ENCODE results near the gene APLNR.
"Not testable (repeated sequence)": the region's sequence is repeated elsewhere in the genome, so short reads cannot be mapped to it uniquely, and the experiment has no call there.

APLNR gene

DNA sequence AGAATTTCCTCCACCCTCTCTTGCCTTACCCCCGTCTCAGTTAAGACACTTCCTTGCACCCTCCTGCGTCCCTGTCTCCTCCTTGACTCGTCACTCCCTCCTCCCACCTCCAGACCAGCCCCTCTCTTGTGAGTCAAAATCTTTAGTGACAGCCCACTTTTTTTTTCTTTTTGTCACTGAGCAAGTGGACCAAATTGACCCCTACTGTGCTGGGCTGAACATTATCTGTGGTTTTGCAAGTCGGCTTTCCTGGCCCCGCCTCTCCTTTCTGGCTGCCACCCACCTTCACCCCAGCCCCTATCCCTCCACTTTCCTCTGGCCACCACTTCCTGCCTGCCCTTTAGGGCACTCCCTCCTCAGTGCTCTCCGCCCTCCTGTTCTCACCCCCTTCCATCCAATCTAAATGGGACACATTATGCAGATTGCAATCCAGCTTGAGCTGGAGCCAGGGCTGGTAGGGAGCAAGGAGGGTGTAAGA lies at the start of gene APLNR:
TSS of gene APLNR (minus strand) at position 47 of the 478 bp plus-strand sequence. CDS start 246 bp downstream, outside the sequence.
- DNase-seq, result no peak

DNA sequence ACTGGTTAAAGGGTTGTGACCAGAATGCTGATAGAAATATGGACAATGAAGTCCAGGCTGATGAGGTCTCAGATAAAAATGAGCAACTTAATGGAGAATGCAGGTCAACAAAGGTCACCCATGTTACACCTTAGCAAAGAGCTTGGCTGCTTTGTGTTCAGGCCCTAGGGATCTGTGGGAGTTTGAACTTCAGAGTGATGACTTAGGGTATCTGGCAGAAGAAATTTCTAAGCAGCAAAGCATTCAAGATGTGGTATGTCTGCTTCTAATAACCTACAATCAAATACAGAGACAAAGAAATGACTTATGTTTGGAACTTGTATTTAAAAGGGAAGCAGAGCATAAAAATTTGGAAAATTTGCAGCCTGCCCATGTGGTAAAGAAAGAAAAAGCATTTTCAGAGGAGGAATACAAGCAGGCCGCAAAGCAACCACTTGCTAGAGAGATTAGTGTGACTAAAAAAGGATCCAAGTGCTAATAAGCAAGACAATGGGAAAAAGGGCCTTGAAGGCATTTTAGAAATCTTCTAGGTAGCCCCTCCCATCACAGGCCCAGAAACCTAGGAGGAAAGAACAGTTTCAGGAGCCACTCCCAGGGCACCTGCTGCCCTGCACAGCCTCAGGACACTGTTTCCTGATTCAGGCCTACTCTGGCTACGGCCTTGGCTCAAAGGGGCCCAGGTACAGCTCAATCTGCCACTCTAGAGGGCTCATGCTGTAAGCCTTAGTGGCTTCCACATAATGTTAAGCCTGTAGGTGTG lies 46.4 kb upstream of the APLNR start:
- no peak for DNase-seq

DNA sequence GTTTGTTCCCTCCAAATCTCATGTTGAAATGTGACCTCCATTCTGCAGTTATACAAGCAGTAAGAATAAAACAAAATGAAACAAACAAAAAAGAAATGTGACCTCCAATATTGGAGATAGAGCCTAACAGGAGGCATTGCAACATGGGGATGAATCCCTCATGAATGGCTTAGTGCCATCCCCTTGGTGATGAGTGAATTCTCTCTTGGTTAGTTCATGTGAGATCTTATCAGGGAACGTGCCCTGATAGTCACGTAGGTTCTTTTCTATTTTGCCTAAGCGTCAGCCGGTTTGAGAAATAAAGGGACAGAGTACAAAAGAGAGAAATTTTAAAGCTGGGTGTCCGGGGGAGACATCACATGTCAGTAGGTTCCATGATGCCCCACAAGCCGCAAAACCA lies 44.5 kb upstream of the APLNR start:
- not testable (repeated sequence) for DNase-seq

DNA sequence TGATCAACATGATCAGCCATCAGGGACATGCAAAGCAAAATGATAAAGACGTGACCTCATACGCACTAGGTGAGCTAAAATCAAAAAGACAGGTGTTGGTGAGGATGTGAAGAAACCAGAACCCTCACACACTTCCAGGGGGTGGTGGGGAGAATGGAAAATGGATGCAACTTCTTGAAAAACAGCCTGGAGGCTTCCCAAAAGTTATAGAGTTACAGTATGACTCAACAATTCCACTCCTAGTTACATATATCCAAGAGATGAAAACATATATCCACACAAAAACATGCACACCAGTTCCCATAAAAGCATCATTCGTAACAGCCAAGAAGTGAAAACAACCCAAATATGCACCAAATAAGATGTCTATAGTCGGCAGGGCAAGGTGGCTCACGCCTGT lies 42.1 kb upstream of the APLNR start:
- DNase-seq, result no peak

DNA sequence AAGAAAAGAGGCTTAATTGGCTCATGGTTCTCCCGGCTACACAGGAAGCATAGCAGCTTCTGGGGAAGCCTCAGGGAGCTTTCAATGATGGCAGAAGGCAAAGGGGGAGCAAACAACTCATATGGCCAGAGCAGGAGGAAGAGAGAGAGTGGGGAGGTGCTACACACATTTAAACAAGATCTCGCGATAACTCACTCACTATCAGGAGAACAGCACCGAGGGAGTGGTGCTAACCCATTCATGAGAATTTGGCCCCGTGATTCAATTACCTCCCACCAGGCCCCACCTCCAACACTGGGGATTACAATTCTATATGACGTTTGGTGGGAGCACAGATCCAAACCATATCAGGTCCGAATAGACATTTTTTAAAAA lies 41.7 kb upstream of the APLNR start:
- no peak for DNase-seq

DNA sequence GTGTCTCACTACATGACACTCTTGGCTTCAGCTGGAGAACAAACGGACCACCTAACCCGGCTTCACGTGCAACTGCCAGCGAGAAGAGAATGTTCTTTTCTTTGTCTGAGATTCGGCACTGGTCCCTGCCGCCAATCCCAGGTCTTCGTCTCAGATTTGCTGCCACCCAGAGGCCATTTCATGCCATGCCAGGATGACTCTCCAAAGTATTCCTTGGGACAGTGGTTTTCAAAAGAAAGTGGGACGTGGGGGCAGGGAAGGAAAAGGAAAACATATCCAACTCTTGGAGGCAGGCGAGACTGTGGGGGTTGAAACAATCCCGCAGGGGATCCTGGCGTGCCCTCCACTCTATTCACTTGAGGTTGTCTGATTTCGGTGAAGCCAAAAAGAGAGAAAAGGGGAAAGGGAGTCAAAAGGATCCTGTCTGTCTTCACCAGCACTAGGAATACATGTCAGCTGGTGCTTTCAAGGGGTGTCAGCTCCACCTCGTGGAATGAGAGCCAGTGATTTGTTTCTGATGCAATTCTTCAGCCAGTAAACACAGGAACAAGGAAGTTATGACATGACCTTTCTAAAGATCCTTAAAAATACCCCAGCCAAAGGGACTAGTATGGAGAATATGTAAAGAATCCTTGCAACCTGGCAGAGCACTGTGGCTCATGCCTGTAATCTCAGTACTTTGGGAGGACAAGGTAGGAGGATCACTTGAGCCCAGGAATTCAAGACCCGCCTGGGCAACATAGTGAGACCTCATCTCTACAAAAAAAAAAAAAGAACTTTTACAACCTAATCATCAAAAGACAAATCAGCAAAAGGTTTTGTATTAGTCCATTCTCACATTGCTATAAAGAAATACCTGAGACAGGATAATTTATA lies 41.0 kb upstream of the APLNR start:
- peak; percentile 40 for DNase-seq

DNA sequence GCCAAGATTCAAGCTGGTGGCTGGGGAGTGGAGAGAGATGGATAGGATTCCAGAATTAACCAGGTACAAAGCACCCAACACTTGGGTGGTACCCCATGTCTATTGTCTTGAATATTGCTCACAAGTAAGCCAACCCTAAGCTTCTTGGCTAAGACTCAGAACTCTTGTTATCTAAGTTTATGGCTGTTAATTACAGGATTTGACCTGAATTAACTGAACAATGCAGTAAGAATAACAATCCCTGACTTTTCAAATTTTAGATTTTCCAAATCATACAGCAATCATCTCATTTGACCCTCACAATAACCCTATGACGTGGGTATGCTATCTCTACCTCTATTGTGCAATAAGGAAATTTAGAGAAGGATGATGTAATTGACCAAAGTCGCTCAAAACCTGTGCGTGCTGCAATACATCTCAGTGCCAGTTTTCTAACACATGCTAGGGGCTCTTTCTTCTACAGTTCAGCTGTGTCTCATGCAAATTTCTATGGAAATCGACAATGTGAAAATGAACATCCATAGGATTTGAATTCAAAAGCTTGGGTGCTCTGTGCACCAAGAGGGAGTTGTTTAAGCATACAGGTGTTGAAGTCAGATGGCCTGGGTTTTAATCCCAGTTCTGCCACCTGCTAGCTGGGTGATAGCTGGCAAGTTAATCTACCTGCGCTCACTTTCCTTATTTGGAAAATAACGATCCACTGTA lies 40.1 kb upstream of the APLNR start:
- DNase-seq, result no peak

DNA sequence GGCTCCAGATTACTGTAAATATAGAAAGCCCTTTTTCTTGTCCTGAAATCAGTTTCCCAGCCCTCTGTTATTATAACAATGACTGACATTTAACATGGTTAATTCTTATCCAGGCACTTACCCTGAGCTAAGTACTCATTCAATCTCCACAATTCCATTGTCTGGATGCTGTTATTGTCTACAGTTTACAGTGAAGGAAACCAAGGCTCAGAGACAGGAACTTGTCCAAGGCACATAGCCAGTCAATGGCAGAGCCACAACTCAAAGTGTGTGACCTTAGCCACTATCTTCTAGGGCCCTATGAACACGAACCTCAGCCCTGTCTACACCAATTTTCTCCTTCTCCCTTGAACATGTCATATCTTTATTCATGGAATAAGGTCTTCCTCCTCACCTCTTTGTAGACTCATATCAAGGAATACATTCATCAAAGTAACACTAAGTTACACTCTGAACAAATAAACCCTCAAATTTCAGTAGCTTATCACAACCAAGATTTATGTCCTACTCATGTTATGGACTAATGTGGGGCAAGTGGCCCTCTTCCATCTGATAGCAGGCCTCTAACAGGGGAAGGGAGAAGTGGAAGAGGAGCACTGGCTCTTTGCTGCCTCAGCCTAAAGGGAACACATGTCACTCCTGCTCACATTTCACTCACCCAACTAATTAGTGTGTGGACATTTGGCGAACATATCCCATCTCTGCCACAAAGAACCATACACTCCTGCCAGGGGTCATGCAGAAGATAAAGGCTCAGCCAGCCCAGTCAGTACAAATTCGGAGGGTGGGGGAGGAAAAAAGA lies 39.3 kb upstream of the APLNR start:
- DNase-seq, result no peak

DNA sequence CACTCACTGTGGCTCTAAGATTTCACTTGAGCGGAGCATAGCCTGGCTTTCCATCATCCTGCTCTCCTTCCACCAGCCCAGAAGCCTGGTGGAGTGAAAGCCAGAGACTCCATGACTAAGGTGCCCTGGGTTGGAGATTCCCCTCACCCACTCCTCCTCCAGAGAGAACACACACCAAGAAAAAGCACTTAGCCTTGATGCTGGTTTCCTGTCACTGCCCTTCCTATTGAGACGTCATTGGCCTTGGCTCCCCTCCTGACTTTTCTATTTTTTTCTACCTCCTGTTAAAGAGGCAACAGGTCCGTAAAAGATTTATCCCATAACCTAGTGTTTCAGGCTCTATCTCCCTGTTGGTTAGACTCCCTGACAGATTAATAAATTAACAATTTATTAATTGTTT lies 38.5 kb upstream of the APLNR start:
- DNase-seq, result no peak

DNA sequence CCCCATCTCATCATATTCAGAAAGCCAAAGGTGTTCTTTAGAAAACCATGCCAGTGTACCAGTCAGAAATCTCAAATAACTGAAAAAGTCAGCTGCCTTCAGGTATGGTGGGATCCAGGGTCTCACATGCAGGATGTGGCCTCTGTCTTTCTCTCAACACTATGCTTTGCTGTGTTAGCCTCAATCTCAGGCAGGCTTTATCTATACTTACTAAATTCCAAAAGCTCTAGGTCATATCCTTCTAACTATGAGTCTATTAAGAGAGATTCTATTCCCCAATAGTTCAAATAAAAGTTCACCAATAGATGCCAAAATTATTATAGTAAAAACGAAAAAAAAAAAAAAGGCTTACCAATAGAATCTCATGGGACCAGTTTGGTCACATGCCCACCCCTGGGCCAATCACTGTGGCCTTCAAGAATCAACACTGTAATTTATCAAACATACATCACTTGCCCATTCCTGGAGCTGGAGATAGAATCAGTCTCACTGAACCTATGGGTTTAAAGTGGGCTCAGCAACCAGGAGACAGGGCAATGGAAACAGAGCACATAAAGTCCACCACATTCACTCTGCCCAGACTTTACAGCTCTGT lies 38.0 kb upstream of the APLNR start:
- no peak for DNase-seq

DNA sequence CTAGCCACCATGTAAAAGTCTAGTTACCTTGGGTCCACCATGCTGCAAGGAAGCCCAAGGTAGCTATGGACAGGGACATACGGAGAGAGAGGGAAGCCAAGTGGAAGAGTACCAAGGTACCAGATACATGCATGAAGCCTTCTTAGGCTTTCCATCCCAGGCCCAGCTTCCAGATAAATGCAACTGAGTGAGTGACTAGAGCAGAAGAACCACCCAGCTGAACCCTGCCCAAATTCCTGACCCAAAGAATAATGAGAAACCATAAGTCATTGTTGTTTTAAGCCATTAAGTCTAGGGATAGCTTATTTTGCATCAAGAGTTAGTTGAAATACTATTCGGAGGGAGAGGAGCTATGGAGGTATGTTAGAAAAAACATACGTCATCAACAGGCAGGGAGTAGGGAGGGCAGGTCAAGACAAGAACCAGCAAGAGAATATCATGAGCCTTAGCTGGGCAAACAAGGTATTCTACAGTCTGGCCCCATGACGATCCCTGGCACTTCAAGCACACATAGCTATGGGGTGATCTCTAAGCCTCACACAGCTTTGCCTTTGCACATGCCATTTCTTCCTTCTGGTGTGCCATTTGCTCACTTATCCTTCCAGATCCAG lies 36.5 kb upstream of the APLNR start:
- DNase-seq, result no peak

DNA sequence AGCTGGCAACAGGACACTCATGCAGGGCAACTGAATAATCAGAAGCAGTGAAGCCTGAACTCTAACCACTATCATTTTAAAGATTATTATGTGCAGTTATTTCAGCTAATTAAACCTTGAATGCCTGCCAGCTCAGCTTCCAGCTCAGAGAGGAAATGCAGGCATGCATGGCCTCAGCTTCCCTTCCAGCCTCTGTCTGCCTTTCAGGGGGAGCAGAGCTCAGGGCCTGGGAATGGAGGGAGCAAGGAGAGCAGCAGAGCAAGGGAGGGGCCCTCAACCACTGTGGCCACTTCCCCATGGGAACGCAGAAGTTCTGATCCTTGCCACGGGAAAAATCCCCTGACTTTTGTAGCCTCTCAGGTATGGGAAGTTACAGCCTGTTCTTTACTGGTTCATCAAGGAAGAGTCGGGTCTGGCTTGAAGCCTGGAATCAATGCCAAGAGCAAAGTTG lies 32.5 kb upstream of the APLNR start:
- DNase-seq, result no peak

DNA sequence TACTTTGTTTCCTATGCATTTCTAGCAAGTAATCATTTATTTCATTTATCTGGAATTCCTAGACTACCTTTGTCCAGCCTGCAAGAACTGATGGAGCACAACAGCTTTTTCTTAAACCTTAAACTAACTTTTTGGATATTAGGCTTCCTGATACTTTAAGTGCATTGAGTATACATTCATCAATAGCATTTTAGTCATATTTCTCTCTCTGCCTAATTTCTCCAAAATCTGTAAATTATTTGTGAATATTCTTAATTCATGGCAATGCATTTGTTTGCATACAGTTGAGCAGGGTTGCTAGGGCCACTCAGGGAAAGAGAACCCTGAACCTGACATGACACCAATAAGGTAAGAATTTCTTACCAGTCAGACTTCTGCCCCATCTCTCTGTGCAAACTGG lies 29.1 kb upstream of the APLNR start:
- no peak for DNase-seq

DNA sequence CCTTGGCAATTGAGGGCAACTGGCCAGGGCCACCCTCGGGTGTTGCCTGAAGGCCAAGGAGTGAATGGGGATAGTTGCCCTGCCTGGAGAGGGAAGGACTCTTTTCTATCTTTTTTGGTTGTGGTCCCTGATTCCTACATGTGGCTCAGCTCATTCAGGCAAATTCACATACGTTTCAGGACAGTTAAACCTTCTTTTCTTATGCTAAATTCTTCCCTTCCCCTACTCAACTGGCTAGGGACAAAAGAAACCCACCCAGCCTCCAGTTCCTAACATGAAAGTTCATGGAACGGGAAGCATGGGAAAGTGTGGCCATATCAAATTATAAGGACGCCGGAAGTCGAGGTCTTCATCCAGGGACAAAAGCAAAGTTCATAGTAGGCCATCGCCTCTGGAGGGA lies 26.3 kb upstream of the APLNR start:
- no peak for DNase-seq

DNA sequence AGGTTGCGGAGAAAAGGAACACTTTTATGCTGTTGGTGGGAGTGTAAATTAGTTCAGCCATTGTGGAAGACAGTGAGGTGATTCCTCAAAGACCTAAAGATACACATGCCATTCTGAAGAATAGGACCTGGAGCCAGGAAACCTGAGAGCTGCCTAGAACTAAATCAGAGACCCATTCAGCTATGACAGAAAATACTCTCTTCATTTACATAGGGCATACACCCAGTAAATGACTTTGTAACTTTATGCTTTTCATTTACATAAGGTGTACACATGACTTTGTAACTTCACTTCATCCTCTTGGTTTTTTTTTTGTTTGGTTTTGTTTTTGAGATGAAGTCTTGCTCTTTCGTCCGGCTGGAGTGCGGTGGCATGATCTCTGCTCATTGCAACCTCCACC lies 25.1 kb upstream of the APLNR start:
- no peak for DNase-seq

DNA sequence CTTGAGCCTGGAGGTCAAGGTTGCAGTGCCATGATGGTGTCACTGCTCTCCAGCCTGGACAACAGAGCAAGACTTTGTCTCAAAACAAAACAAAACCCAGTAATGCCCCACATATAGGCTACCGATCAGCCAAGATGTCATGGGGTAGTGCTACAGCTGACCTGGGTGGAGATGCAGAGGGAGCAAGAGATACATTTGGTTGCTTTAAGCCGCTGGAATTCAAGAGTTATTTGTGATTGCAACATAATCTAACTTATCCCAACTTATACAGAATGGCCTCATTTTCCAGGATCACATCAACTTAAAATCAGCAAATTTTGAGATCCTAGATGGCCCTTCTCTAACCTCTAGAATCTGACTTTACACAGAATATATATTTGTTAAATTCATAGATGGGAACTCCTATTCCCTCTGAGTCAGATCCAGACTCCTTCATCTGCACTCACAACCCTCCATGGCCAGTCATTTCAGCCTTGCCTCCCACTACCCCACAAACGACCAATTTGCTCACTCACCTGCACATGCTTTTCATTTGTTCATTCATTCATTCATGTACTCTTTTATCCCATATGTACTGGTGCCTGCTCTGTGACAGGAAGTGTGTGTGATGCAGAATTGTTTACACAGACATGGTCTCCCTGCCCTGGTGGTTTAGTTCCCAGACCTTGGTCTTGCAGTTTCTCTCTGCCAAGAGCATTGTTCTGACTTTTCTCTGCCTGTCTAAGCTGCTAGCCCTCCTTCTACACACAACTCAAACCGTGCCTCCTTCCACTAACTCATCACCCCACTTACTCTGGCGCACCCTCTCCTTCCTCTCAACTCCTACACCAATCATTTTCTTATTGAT lies 24.1 kb upstream of the APLNR start:
- DNase-seq, result no peak

DNA sequence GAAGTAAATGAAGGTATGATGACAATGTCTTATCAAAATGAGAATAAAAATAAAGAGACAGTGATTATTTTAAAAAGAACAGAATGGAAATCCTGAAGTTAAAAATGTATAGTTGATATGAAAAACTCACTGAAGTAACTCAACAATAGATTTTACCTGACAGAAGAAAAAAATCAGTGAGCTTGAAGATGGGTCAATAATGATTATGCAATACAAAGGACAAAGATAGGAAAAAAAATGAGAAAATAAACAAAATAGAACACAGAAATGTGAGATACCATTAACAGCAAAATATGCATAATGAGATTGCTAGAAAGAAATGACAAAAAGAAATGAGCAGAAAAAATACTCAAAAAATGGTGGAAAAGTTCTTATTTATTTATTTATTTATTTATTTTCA lies 19.1 kb upstream of the APLNR start:
- no peak for DNase-seq

DNA sequence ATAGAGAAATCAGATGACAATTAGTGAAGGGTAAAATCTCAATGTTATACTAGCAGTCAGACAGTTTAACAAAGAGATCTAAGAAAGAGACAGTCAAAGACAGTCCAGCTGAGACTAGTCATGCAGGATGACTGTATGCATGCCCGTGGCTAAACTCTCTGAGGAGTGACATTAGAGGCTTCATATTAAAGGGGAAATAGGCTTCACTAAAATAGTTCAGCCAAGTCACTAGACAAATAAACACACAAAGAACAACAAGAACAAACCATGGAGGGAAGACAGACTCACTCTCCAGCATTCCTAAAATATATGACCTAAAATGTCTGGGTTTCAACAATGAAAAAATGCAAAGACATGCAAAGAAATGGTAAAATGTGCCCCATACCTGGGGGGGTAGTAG lies 18.6 kb upstream of the APLNR start:
- DNase-seq, result no peak

DNA sequence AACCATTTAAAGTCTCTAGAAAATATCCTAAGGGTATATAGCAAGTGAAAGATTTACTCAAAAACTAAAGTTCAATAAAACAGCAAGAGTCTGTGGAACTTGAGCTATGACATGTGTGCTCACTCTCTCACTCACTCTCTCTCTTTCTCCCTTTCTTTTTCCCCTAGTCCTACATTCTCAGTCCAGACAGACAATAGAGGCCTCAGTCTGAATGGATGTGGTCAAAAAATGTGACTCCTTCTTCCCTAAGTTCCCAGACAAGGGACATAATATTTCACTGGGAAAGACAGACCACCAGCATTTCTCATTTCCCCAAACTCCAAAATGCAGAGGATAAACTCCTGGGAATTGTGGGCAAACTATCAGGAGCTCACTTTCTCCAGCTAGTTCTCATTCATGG lies 17.6 kb upstream of the APLNR start:
- DNase-seq, result no peak

DNA sequence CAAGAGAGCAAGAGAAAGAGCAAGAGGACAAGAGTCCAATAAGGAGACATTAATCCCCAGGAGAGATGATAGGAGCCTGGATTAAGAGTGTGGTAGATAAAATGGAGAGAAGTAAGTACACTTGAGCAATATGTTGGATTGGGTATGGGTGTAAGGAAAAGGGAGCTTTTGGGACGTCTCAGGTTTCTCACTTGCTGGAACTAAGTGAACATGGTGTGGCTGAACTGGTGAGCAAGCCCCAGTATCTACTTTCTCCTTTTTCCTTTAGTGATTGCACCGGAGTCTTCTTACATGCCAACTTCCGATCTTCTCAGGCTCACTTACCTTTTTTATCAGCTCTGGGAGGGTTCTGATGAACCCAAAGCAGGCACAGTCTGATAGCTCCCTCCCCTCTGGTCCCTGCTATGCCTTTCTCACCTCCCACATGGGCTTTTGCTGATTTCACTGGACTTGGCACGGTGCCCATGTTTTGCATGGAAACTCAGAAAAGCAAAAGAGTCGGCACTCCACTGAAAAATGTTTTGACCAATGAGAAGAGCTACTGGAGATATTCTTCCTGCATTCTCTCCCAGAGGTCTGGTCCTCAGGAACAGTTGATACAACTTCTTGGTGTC lies 14.5 kb upstream of the APLNR start:
- no peak for DNase-seq
